Uterus (tissue), 4 donors: ENCODE measurements around the gene RUNX1. TPM values are rescaled to one million over a fixed set of nuclear protein-coding genes. Genes with fewer than 3 reads are reported as not detected.

Experiments used
- DNase-seq, 2 donors: peaks; one replicate each; pipeline ENCODE4 v3.0.0-alpha.2; 2019 to 2020
- H3K27ac ChIP-seq, 2 donors: fragments of 200-600 bp; sonication (generic); 1 replicate in 1 of 2; 2 replicates in 1 of 2; pipeline ENCODE4 v1.5.1; 2016 to 2018
- H3K27me3 ChIP-seq, 2 donors: fragments of 200-600 bp; sonication (generic); one replicate each; pipeline ENCODE4 v1.5.1; 2018 to 2019; ENCODE audit warnings: control low read depth in 1 of 2
- H3K36me3 ChIP-seq, 2 donors: fragments of 200-600 bp; sonication (generic); one replicate each; pipeline ENCODE4 v1.5.1; 2019; ENCODE audit warnings: control low read depth in 1 of 2
- H3K4me1 ChIP-seq, 2 donors: fragments of 200-600 bp; sonication (generic); one replicate each; pipeline ENCODE4 v1.5.1; 2018 to 2019; ENCODE audit warnings: control low read depth in 1 of 2
- H3K4me3 ChIP-seq, 2 donors: fragments of 200-600 bp; sonication (generic); 1 replicate in 1 of 2; 2 replicates in 1 of 2; pipeline ENCODE4 v1.5.1; 2018 to 2019; ENCODE audit warnings: mild to moderate bottlenecking in 1 of 2
- H3K9me3 ChIP-seq, 2 donors: fragments of 200-600 bp; sonication (generic); one replicate each; pipeline ENCODE4 v1.5.1; 2019; ENCODE audit warnings: control low read depth in 1 of 2
- CTCF ChIP-seq, 4 experiments: fragments of 200-600 bp in 2 of 4; fragments of 450-650 bp in 2 of 4; sonication (generic) in 2 of 4; IDR thresholded peaks; one replicate each; pipeline ENCODE4 v1.5.1; 2016 to 2019; ENCODE audit warnings: antibody characterized with exemption in 4 of 4, mild to moderate bottlenecking in 2 of 4, moderate library complexity in 1 of 4
- POLR2A ChIP-seq, 2 donors: fragments of 450-650 bp; IDR thresholded peaks; one replicate each; pipeline ENCODE4 v1.6.1; 2016; ENCODE audit warnings: antibody characterized with exemption in 2 of 2, mild to moderate bottlenecking in 1 of 2, moderate library complexity in 1 of 2
- intact Hi-C: fragments of 100-400 bp; cut with DNase I; formaldehyde crosslinking; loops from one replicate; pipeline ENCODE4 v1.15.1; 2023; ENCODE audit warnings: low total_unique reads
- total RNA-seq, 4 donors: library from RNA; depleted of rRNA in 3 of 4; stranded (reverse); fragments of >200 nt in 3 of 4; gene quantifications; one replicate each; pipeline versions ENCODE4 v1.1.0 to v1.2.4, GENCODE V29; 2014 to 2023
- donor health status: DM: yes; HTN: yes; CAD: no.

RUNX1 gene
- total RNA-seq, 4 donors from 2014 or later, result under 0.01 to 13.2 (median 8.7) TPM

GRCh38 chr21:34928637-34929036 is 120.5 kb downstream of the RUNX1 start:
- Histone ChIP-seq H3K4me1 (no peaks in the 10 kb centered on the region), H3K4me3 (no peak overlapping the region), H3K27ac (no peak overlapping the region), H3K36me3 (no peaks in the 10 kb centered on the region), H3K27me3 (no peaks in the 10 kb centered on the region), H3K9me3 (no peaks in the 10 kb centered on the region)
- TF ChIP-seq POLR2A (IDR thresholded peaks at IDR 0.05), result no peak
- no peak for TF ChIP-seq CTCF (IDR thresholded peaks at IDR 0.05)
- intact Hi-C loops, result no loop called here
- DNase-seq, result no peak

GRCh38 chr21:34927992-34928391 is 121.1 kb downstream of the RUNX1 start:
- no peak overlapping the region for H3K4me3 ChIP-seq
- no peak for DNase-seq
- no peaks in the 10 kb centered on the region for H3K36me3 ChIP-seq
- no peak overlapping the region for H3K27ac ChIP-seq
- TF ChIP-seq CTCF (IDR thresholded peaks at IDR 0.05), result no peak
- TF ChIP-seq POLR2A (IDR thresholded peaks at IDR 0.05), result no peak
- intact Hi-C loops, result no loop called here
- H3K9me3 ChIP-seq, result no peaks in the 10 kb centered on the region
- H3K27me3 ChIP-seq, result no peaks in the 10 kb centered on the region
- no peaks in the 10 kb centered on the region for H3K4me1 ChIP-seq

- no peak for TF ChIP-seq POLR2A (IDR thresholded peaks at IDR 0.05)
- TF ChIP-seq CTCF (IDR thresholded peaks at IDR 0.05), result no peak
- Histone ChIP-seq H3K4me3 (no peak overlapping the region), H3K9me3 (no peaks in the 10 kb centered on the region), H3K27me3 (no peaks in the 10 kb centered on the region), H3K27ac (no peak overlapping the region), H3K4me1 (no peaks in the 10 kb centered on the region), H3K36me3 (no peaks in the 10 kb centered on the region)
- intact Hi-C loops, result no loop called here
- no peak for DNase-seq
Observed at GRCh38 chr21:34926803-34927467, 122.2 kb downstream of the RUNX1 start.

- Histone ChIP-seq H3K4me3 (no peak overlapping the region), H3K36me3 (no peaks in the 10 kb centered on the region), H3K9me3 (no peaks in the 10 kb centered on the region), H3K4me1 (no peaks in the 10 kb centered on the region), H3K27me3 (no peaks in the 10 kb centered on the region), H3K27ac (no peak overlapping the region)
- no peak for TF ChIP-seq CTCF (IDR thresholded peaks at IDR 0.05)
- TF ChIP-seq POLR2A (IDR thresholded peaks at IDR 0.05), result no peak
- intact Hi-C loops, result no loop called here
- no peak for DNase-seq
Observed at GRCh38 chr21:34925597-34925996, 123.5 kb downstream of the RUNX1 start.

GRCh38 chr21:34924771-34925419 is 124.2 kb downstream of the RUNX1 start:
- H3K4me1 ChIP-seq, result no peaks in the 10 kb centered on the region
- H3K27me3 ChIP-seq, result no peaks in the 10 kb centered on the region
- intact Hi-C loops, result no loop called here
- H3K36me3 ChIP-seq, result no peaks in the 10 kb centered on the region
- TF ChIP-seq CTCF (IDR thresholded peaks at IDR 0.05) (no peak), POLR2A (IDR thresholded peaks at IDR 0.05) (no peak)
- no peak overlapping the region for H3K27ac ChIP-seq
- H3K4me3 ChIP-seq, result no peak overlapping the region
- no peaks in the 10 kb centered on the region for H3K9me3 ChIP-seq
- DNase-seq, result no peak
